Activated T-cell treated with anti-CD3 and anti-CD28 coated beads, Interleukin-2, amount 50 U/mL, for 4 hours (primary cell): ENCODE measurements around the gene TAF5L. TPM values are rescaled to one million over a fixed set of nuclear protein-coding genes. Genes with fewer than 3 reads are reported as not detected.

Source experiments
- ATAC-seq, 2 donors: fragments of 200-7000 bp; cut with Tn5 transposase; one replicate each; pipeline ENCODE4 v1.10.0; 2021
- DNase-seq: peaks from one replicate; pipeline ENCODE4 v3.0.0-alpha.2; 2020
- H3K27me3 Mint-ChIP-seq: one replicate; pipeline ENCODE4 v1.8.0; 2021; ENCODE audit warnings: low read depth, mixed read lengths
- H3K36me3 Mint-ChIP-seq: one replicate; pipeline ENCODE4 v1.8.0; 2022; ENCODE audit warnings: mixed read lengths; ENCODE audit not compliant: insufficient read depth
- H3K4me1 Mint-ChIP-seq: one replicate; pipeline ENCODE4 v1.8.0; 2021; ENCODE audit warnings: low read depth, mixed read lengths
- H3K4me3 Mint-ChIP-seq: one replicate; pipeline ENCODE4 v1.8.0; 2021; ENCODE audit warnings: mild to moderate bottlenecking, moderate library complexity, mixed read lengths
- H3K9me3 Mint-ChIP-seq: one replicate; pipeline ENCODE4 v1.8.0; 2021; ENCODE audit warnings: mixed read lengths
- total RNA-seq, 3 donors: library from RNA; stranded (reverse); gene quantifications; one replicate each; pipeline ENCODE4 v1.2.1, GENCODE V29; 2021

Gene TAF5L
- total RNA-seq, 3 donors from 2014 or later, result 27.8 to 32.6 (median 29.6) TPM

DNA sequence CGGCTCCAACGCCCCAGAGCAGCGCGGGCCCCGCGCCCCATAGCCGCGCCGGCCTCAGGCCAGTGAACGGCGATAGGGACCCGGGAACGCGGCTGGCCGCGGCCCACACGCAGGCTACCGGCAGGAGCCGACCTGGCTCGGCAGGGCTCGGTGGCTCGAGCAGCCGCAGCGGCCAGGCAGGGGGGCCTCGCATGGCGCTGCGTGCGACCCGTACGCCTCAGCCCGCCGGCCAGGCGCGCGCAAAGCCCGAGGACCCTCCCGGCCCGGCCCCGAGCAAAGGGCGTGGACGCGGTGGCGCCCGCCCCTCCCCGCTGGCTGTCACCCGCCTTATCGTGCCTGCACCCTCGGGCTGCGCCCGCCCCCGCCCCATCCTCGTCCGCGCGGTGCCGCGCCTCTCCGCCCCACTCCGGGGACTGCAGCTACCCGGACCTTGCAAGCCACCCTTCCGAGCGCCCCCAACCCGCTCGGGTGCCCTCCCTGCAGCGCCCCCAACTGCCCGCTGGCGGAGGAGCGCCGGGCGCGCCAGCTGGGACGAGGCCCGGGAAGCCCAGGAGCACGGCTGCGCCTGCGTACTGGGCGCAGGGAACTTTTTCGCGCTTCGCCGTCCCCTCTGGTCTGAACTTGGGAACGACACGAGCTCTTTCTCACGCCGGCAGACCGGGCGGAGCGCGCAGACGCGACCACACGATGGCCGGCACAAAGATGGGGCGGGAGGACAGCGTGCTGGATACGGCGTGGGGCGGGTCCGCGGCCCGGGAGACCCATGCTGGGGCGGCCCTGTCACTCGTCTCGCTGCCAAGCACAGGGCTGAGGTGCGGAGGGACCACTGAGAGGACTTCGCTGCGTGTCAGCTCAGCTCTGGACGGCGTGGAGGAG is 67.2 kb downstream of the TAF5L start, which contains the start of gene ABCB10:
ABCB10 (minus strand) TSS at position 248 of the 876 bp plus-strand sequence; CDS start at position 193, 55 bp downstream.
- Mint-ChIP-seq H3K36me3 (peaks cover 2% of the 10 kb centered on the region), H3K4me3 (peak within 1 kb of the TSS; percentile 94), H3K27me3 (no peaks in the 10 kb centered on the region), H3K9me3 (no peaks in the 10 kb centered on the region), H3K4me1 (peaks cover 42% of the 10 kb centered on the region)
- ATAC-seq, result peak; percentile 81 to 83
- DNase-seq, result peak; percentile 83

DNA sequence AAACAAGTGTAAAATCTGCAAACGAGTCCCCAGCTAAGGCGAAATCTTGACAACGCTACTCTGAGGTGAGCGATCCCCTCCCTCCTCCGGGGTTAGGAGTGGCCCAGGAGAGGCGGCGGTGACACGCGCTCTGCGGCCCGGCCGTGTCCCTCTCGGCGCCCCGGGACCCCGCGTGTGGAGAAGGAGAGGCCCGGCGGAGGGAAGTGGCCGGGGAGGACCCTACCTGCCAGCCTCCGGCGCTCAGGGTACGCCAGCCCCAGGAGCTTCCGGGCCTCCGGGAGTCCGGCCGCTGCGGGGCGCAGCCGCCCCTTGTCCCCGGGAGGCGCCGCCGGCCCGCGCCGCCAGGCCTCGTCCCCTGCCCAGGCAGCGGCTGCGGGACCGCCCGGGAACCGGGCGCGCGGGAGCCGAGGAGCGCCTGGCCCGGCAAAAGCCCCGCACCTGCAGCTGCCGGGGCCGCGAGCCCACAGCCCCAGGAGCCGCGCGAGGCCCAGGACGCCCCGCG is 68.0 kb downstream of the TAF5L start:
- Mint-ChIP-seq H3K36me3 (peaks cover 2% of the 10 kb centered on the region), H3K9me3 (no peaks in the 10 kb centered on the region), H3K4me3 (peak overlapping the region; percentile 86), H3K27me3 (no peaks in the 10 kb centered on the region), H3K4me1 (peaks cover 47% of the 10 kb centered on the region)
- DNase-seq, result peak; percentile 15
- peak; percentile 37 to 39 for ATAC-seq

DNA sequence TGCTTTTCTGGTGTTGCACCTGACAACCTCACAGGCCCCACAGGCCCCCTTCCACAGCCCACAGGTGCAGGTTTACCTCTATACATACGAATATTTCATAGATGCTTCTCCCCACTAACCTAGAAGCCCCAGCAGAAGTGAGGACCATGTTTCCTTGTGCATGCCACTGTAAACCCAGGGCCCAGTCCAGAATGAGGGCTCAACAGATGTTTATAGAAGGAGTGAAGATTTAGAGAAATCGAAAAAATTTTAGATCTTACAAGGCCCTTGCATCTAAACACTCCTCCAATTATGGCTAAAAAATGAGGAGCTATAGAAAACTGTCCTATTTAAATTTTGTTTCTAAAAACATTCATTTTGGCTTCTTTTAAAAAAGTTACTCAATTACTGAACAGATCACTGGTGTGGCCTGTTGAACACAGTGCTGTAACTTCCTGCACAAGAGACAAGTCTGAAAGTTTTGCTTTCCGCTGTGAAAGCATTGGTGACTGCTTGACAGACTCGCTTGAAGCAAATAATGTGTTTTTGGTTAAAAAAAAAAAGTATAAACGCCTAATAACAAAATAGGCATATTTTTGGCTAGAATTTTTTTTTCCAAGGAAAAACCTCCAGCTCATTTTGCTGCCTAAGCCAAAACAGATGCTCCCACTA is 68.6 kb downstream of the TAF5L start:
- H3K4me3 Mint-ChIP-seq, result peak overlapping the region; percentile 86
- H3K4me1 Mint-ChIP-seq, result peaks cover 52% of the 10 kb centered on the region
- no peaks in the 10 kb centered on the region for H3K27me3 Mint-ChIP-seq
- no peak for ATAC-seq
- DNase-seq, result no peak
- peaks cover 2% of the 10 kb centered on the region for H3K36me3 Mint-ChIP-seq
- no peaks in the 10 kb centered on the region for H3K9me3 Mint-ChIP-seq

GRCh38 chr1:229554886-229555621 is 70.9 kb downstream of the TAF5L start:
- Mint-ChIP-seq H3K4me1 (peaks cover 54% of the 10 kb centered on the region), H3K9me3 (no peaks in the 10 kb centered on the region), H3K36me3 (peaks cover 2% of the 10 kb centered on the region), H3K27me3 (no peaks in the 10 kb centered on the region), H3K4me3 (no peak overlapping the region)
- DNase-seq (no peak), ATAC-seq (no peak)

- H3K36me3 Mint-ChIP-seq, result peaks cover 5% of the 10 kb centered on the region
- DNase-seq (no peak), ATAC-seq (no peak)
- H3K4me3 Mint-ChIP-seq, result no peak overlapping the region
- peaks cover 46% of the 10 kb centered on the region for H3K4me1 Mint-ChIP-seq
- H3K9me3 Mint-ChIP-seq, result no peaks in the 10 kb centered on the region
- H3K27me3 Mint-ChIP-seq, result no peaks in the 10 kb centered on the region
These were observed 72.2 kb downstream of the TAF5L start for GRCh38 chr1:229553621-229554130.

DNA sequence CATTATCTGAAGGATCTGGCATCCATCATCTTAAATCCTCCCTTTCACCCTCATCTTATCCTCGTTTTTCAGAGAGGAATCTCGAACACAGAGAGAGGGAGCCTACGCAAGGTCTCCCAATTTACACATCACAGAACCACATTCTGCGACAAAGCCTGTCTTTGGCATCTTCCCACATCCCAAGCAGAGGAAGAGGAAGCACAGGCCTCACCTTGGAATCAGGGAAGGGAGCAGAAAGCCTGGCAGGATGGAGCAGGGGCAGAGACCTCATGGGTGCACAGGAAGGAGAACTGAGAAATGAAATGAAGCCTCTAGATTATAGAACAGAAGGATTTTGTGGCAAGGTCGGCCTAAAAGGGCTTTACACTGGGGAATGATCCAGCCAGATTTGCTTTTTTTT is 73.2 kb downstream of the TAF5L start:
- ATAC-seq (no peak), DNase-seq (no peak)
- Mint-ChIP-seq H3K36me3 (peaks cover 5% of the 10 kb centered on the region), H3K9me3 (no peaks in the 10 kb centered on the region), H3K4me3 (no peak overlapping the region), H3K4me1 (peaks cover 45% of the 10 kb centered on the region), H3K27me3 (no peaks in the 10 kb centered on the region)

GRCh38 chr1:229550812-229551567 is 74.9 kb downstream of the TAF5L start:
- H3K4me1 Mint-ChIP-seq, result peaks cover 29% of the 10 kb centered on the region
- DNase-seq, result no peak
- peaks cover 8% of the 10 kb centered on the region for H3K36me3 Mint-ChIP-seq
- H3K27me3 Mint-ChIP-seq, result no peaks in the 10 kb centered on the region
- no peaks in the 10 kb centered on the region for H3K9me3 Mint-ChIP-seq
- no peak overlapping the region for H3K4me3 Mint-ChIP-seq
- no peak for ATAC-seq

- Mint-ChIP-seq H3K4me3 (no peak overlapping the region), H3K9me3 (no peaks in the 10 kb centered on the region), H3K36me3 (peaks cover 21% of the 10 kb centered on the region), H3K4me1 (peaks cover 14% of the 10 kb centered on the region), H3K27me3 (no peaks in the 10 kb centered on the region)
- ATAC-seq, result no peak
- DNase-seq, result no peak
These were observed 78.4 kb downstream of the TAF5L start for GRCh38 chr1:229547542-229547941.

- Mint-ChIP-seq H3K4me1 (peaks cover 17% of the 10 kb centered on the region), H3K27me3 (no peaks in the 10 kb centered on the region), H3K9me3 (no peaks in the 10 kb centered on the region), H3K4me3 (no peak overlapping the region), H3K36me3 (peaks cover 33% of the 10 kb centered on the region)
- no peak for ATAC-seq
- no peak for DNase-seq
These were observed 81.3 kb downstream of the TAF5L start for GRCh38 chr1:229544587-229544986.

Other genes with a start within 250 kb of the TAF5L start
- not detected for gene ACTA1, start 192.0 kb downstream of the TAF5L start, total RNA-seq
- gene NUP133, start 117.8 kb downstream of the TAF5L start, total RNA-seq, result 10 to 100 TPM; 49.8 to 62.5 (median 56.7) TPM
- gene ABCB10, start 67.4 kb downstream of the TAF5L start, total RNA-seq, result 10 to 100 TPM; 16.4 to 19.1 (median 16.7) TPM
- 10 to 100 TPM; 47.1 to 55.6 (median 53.8) TPM for gene URB2, start 125 bp upstream of the TAF5L start, total RNA-seq